Hematopoietic multipotent progenitor cell treated with erythropoietin and hydrocortisone succinate and interleukin-3 and kit ligand, for 8 days (in vitro differentiated cells): Measurements from ENCODE around the gene UGGT2.
A peak's percentile ranks its signal among the peaks of the same experiment; 100 is the strongest.
"Not testable (repeated sequence)": the region's sequence is repeated elsewhere in the genome, so short reads cannot be mapped to it uniquely, and the experiment has no call there.

Experiments
- DNase-seq: peaks from one replicate; pipeline ENCODE4 v3.0.0-alpha.2; 2015

UGGT2 gene

DNA sequence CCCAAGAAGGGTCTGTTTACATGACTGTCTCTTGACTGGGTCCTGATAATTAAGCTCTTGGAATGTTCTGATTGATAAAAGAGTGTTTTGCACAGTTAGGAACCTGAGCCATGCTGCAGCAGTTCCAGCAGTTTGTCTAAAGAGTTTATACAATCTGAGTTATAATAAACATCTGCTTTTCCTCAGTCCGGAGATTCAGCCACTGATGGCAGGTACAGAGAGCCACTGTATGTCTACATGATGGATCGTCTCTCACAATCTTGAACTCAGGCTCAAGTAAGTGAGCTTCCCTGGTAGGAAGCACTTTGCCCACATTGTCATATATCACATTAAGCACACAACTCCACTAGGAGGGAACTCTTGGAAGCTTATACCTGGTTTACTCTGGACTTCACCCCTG is 84.3 kb downstream of the UGGT2 start:
- DNase-seq: no peak

DNA sequence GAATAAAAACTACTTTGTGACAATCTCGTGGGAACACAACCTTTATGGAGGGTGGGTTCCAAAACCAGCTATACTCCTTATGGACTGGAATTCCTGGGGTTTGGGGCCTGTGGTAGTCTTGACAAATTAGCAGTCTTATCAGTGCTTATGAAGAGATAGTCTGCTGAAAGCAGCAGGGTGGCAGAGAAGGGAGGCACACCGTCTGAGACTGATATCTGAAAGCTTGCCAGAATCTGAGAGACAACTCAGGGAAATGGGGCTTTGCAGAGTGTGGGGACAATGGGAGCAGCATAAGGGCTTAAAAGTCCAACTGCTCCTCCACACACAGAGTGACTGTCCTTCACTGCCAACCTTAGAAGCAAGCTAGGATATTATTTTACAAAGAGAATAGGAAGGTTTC is 95.9 kb downstream of the UGGT2 start:
- DNase-seq: peak; percentile 63

- DNase-seq: peak; percentile 41
These were observed 96.5 kb downstream of the UGGT2 start for GRCh38 chr13:95956589-95957148.

GRCh38 chr13:95955719-95956118 is 97.5 kb downstream of the UGGT2 start:
- DNase-seq: no peak

DNA sequence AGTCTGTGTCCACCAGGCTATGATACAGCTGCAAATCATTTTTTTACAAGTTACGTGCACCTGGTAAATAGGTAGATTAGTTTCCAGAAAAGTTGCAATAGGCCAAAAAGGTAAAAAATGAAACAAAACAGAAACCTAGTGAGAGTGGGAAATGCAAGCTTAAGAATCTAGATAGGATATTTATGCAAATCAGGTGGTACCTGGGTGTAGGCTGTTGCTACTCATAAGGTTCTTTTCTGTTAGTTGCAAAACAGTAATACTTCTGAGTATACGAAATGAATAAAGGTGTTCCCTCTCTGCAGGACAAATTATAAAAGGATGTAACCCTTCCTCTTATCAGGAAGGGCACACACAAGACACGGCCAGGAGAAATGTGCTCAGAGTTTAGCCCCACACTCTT is 97.9 kb downstream of the UGGT2 start:
- no peak for DNase-seq

DNA sequence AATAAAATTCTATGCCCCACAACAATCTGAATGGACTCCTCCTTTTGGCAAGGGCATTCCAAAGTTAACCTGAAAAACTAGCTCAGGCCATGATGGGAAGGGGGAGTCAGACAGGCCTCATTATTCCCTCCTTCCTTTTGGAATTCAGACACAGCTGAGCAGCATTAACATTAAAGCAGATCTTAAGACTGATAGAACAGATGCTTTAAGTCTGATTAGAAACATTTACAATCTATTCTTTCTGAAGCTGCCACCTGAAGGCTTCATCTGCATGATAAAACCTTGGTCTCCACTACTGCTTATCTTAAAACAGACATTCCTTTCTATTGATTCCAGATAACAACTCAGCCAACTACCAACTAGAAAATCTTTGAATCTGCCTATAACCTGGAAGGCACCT is 98.9 kb downstream of the UGGT2 start:
- no peak for DNase-seq

DNA sequence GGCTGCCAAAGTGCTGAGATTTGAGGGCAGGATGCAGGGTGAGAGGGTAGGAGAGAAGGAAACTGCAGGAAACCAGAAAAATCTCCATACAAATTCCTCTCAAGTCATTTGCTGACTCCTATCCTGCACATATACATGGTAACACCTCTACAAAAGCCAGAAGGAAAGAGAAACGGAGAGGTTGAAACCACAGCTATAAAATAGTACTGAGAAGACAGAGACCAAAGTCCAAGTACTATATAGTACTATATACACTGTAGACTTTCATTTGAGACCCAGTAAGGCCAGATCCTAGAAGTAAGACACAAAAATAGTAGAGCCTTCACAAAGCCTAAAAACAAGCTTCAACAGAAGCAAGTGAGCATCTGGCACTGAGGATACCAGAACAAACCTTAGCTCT is 103.1 kb downstream of the UGGT2 start:
- no peak for DNase-seq

- DNase-seq: peak; percentile 54
These were observed 104.5 kb downstream of the UGGT2 start for GRCh38 chr13:95948656-95949055.

GRCh38 chr13:95937714-95938320 is 115.4 kb downstream of the UGGT2 start:
- DNase-seq: peak; percentile 88

DNA sequence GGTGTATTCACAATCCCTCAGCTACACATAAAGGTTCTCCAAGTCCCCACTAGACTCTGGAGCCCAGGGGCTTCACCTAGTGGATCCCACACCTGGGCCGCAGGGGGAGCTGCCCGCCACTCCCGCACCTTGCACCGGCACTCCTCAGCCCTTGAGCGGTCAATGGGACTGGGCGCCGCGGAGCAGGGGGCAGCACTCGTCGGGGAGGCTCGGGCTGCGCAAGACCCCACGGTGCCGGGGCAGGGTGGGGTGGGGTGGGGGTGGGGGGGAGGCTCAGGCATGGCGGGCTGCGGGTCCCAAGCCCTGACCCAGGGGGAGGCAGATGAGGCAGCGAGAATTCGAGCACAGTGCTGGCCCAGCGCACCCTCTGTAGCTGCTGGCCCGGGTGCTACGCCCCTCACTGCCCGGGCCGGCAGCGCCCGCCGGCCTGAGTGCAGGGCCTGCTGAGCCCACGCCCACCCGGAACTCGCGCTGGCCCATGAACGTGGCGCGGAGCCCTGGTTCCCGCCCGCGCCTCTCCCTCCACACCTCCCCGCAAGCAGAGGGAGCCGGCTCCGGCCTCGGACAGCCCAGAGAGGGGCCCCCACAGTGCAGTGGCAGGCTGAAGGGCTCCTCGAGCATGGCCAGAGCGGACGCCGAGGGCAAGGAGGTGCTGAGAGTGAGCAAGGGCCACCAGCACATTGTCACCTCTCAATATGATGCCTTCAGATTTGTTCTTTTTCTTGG is 121.7 kb downstream of the UGGT2 start:
- DNase-seq: no peak

- DNase-seq: no peak
These were observed 123.8 kb downstream of the UGGT2 start for GRCh38 chr13:95929430-95929829.

DNA sequence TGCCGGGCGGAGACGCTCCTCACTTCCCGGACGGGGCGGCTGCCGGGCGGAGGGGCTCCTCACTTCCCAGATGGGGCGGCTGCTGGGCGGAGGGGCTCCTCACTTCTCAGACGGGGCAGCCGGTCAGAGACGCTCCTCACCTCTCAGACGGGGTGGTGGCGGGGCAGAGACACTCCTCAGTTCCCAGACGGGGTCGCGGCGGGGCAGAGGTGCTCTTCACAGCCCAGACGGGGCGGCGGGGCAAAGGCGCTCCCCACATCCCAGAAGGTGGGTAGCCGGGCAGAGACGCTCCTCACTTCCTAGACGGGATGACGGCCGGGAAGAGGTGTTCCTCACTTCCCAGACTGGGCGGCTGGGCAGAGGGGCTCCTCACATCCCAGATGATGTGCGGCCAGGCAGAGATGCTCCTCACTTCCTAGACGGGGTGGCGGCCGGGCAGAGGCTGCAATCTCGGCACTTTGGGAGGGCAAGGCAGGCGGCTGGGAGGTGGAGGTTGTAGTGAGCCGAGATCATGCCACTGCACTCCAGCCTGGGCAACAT is 124.8 kb downstream of the UGGT2 start:
- not testable (repeated sequence) for DNase-seq

DNA sequence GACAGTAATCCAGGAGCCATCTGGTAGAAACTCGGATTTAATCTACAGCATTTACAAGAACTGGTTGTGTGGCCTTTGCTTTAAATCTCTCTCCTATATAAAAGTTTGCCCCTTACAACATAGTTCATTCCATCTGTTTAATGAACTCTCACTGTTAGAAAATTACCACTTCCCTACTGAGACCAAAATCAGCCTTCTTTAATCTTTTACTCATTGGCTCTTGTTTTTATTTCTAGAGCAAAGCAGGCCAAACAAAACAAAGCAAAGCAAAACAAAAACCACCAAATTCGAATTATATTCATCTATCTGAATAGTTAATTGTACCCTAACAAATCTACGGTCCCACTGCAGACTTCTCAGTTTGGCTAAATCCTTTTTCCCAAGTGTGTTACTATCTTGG is 127.0 kb downstream of the UGGT2 start:
- DNase-seq: no peak

DNA sequence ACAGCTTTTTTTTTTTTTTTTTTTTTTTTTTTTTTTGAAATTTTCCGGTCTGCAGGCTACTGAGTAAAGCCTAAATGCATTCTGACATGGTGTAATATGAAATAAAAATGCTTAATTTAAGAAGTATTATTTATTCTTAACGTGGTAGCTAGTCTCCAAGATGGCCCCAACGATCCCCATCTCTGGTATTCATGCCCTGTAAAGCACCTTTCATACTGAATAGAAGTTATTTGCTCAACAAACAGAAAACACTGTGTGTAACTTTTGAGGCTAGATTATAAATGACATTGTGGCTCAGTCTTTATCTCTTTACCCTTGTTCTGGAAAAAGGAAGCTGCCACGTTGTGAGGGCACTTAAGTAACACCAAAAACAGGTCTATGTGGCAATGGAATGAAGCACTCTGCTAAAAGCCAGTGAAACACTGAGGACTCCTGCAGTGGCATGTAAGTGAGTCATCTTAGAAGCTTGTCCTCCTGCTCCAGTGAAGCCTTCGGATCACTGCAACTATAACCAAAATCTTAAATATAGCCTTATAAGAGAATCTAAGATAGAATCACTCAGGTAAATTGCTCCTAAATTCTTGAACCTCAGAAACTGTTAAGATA is 128.7 kb downstream of the UGGT2 start:
- DNase-seq: peak; percentile 24

DNA sequence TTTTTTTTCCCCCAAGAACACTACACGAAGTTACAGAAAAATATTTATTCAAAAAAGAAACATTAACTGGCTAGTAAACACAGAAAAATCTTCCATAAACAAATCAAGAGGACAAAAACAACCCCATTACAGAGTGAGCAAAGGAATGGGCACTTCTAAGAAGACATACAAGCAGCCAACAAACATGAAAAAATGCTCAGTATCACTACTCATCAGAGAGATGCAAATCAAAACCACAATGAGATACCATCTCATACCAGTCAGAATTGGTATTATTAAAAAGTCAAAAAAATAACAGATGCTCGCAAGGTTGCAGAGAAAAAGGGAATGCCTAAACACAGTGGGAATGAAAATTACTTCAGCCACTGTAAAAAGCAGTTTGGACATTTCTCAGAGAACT is 131.7 kb downstream of the UGGT2 start:
- DNase-seq: no peak

GRCh38 chr13:95920485-95920884 is 132.7 kb downstream of the UGGT2 start:
- DNase-seq: no peak

GRCh38 chr13:95918860-95919259 is 134.3 kb downstream of the UGGT2 start:
- no peak for DNase-seq

DNA sequence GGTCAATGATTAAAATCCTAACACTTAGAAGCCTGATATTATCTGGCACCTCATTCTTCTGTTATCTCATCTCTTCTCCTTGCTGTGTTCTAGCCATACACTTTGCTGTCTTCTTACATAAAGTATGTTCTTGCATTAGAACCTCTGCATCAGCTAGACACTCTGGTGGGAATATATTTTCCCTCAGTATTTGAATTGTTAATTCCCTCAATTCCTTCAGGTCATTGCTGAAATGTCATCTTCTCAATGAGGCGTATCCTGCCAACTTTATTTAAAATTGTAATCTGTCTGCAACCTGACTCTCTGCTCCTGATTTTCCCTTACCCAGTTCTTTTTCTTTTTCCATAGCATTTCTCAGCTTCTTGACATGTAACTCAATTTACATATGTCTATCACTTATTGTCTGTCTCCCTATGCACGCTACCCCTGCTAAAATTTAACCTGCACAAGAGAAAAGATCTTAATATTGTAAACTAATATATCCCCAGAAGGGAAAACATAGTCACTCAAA is 138.2 kb downstream of the UGGT2 start:
- DNase-seq: no peak

- DNase-seq: no peak
These were observed 146.2 kb downstream of the UGGT2 start for GRCh38 chr13:95906999-95907398.

DNA sequence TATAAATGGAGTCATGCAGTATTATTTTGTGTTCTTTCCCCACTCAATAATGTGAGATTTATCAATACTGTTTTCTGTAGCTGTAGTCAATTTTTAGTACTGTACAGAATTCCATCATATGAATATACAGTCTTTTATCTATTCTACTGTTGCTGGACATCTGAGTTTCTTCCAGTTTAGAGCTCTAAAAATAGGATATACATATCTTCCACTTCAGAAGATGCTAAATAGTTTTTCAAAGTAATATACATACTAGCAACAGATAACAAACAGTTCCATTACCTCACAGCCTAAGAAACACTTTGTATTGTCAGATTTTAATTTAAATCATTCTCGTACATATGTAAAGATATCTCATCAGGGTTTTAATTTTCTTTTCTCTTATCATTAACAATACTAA is 149.6 kb downstream of the UGGT2 start:
- DNase-seq: no peak

DNA sequence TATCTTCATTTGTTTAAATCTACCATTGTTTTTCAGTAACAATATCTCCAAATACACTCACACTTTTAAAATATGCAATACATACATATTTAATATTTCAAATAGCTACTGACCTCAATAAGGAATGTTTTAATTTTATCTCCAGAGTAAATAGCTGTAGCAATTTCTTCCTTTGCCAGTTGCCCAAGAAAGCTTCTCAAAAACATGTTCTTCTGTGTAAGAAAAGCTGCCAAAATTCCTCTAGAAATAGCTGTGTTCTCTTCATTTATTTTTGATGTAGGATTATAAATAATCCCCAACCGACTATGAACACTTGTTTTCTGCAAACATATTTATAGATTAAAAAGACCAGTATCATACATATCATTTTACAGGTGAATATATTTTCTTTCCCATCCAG is 150.5 kb downstream of the UGGT2 start:
- DNase-seq: no peak

DNA sequence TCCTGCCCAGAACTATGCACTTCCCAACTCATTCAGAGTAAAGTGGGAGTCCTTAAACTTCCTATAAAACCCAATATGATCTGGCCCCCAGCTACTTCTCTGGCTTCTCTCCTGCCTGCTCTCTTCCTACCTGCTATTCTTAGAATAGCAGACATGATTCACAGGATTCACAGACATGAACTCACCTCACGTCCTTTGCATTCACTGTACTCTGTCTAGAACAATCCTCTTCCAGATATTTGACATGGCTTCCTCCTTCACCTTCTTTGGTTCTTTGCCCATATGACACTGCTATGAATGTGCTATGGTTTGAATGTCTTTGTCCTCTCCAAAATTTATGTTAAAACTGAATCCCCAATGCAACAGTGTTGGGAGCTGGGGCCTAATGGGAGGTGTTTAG is 154.9 kb downstream of the UGGT2 start:
- no peak for DNase-seq

DNA sequence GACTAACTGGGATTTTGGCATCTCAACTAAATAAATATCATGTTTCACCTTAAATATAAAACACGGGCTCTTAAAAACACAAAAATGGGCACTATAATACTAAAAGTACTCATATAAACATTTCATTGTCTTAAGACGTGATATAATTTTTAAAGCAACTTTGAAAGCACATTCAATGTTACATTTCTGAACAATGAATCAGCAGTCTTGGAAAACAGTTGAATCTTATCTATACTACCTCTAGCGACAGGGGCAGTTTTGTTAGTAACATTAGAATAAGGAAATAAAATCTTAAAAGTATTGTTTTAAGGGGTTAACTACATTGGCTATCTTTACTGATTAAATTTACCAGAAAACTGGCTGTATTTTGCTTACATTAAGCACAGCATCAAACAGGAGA is 156.9 kb downstream of the UGGT2 start:
- peak; percentile 38 for DNase-seq

GRCh38 chr13:95893861-95894260 is 159.3 kb downstream of the UGGT2 start:
- DNase-seq: no peak
